Activated CD8-positive, alpha-beta T cell treated with anti-CD3 and anti-CD28 coated beads for 36 hours (primary cell): ENCODE measurements around the gene SLC9B1. TPM values are rescaled to one million over a fixed set of nuclear protein-coding genes. Genes with fewer than 3 reads are reported as not detected.
A peak's percentile ranks its signal among the peaks of the same experiment; 100 is the strongest.
"Not testable (repeated sequence)": the region's sequence is repeated elsewhere in the genome, so short reads cannot be mapped to it uniquely, and the experiment has no call there.

Experiments used
- ATAC-seq: fragments of 200-7000 bp; cut with Tn5 transposase; one replicate; pipeline ENCODE4 v1.10.0; 2021; ENCODE audit warnings: mild to moderate bottlenecking, moderate library complexity
- CTCF ChIA-PET: fragments of 350-600 bp; sonication (Branson Sonifier 250); formaldehyde crosslinking; loops from one replicate; lab custom pipeline; 2021; ENCODE audit warnings: antibody characterized with exemption; lab: Charles Lee
- POLR2A ChIA-PET: fragments of 350-600 bp; sonication (Branson Sonifier 250); formaldehyde crosslinking; loops from one replicate; lab custom pipeline; 2021; ENCODE audit warnings: antibody characterized with exemption; lab: Charles Lee
- DNase-seq: peaks from one replicate; pipeline ENCODE4 v3.0.0-alpha.2; 2020
- H3K27ac Mint-ChIP-seq: one replicate; pipeline ENCODE4 v1.8.0; 2021; ENCODE audit warnings: mild to moderate bottlenecking, mixed read lengths
- H3K27me3 Mint-ChIP-seq: one replicate; pipeline ENCODE4 v1.8.0; 2021; ENCODE audit warnings: mixed read lengths
- H3K36me3 Mint-ChIP-seq: one replicate; pipeline ENCODE4 v1.8.0; 2021; ENCODE audit warnings: low read depth, mixed read lengths
- H3K4me1 Mint-ChIP-seq: one replicate; pipeline ENCODE4 v1.8.0; 2021; ENCODE audit warnings: low read depth, mixed read lengths
- H3K4me3 Mint-ChIP-seq: one replicate; pipeline ENCODE4 v1.8.0; 2021; ENCODE audit warnings: mild to moderate bottlenecking, moderate library complexity, mixed read lengths
- H3K9me3 Mint-ChIP-seq: one replicate; pipeline ENCODE4 v1.8.0; 2021; ENCODE audit warnings: mixed read lengths
- CTCF ChIP-seq: fragments of 200-600 bp; IDR thresholded peaks from one replicate; pipeline ENCODE4 v1.8.0; 2022; ENCODE audit warnings: antibody characterized with exemption, mild to moderate bottlenecking
- intact Hi-C: fragments of 100-400 bp; cut with micrococcal nuclease; formaldehyde crosslinking; loops from one replicate; pipeline ENCODE4 v1.10.0; 2022
- total RNA-seq, 2 experiments: library from RNA; stranded (reverse); gene quantifications; one replicate each; pipeline ENCODE4 v1.2.3, GENCODE V29; 2021

Gene SLC9B1
- total RNA-seq, 2 experiments from 2014 or later, result 1.9 to 2.4 TPM

GRCh38 chr4:102868781-102869568, 150.5 kb downstream of the SLC9B1 start, which contains the start of gene CISD2:
TSS of gene CISD2 (plus strand) at chr4:102868992. CDS start at chr4:102869085, 93 bp downstream.
- POLR2A ChIA-PET, result interaction anchor here (0.6 to 4.8 kb wide), 17 partner anchors 10 to 286 kb away, joined by 3 to 100 read pairs (median 4); partner anchors contain the start of genes MANBA, SLC9B2 and UBE2D3
- H3K36me3 Mint-ChIP-seq, result peaks cover 50% of the 10 kb centered on the region
- peaks cover 2% of the 10 kb centered on the region for H3K9me3 Mint-ChIP-seq

GRCh38 chr4:102868153-102868780, 151.2 kb downstream of the SLC9B1 start:
- Mint-ChIP-seq H3K36me3 (peaks cover 50% of the 10 kb centered on the region), H3K9me3 (peaks cover 2% of the 10 kb centered on the region), H3K4me3 (peak overlapping the region; percentile 88), H3K27ac (peak overlapping the region; percentile 98), H3K4me1 (peaks cover 54% of the 10 kb centered on the region), H3K27me3 (no peaks in the 10 kb centered on the region)
- POLR2A ChIA-PET, result interaction anchor here (0.6 to 4.8 kb wide), 13 partner anchors 10 to 285 kb away, joined by 3 to 100 read pairs (median 4); partner anchors contain the start of genes MANBA, SLC9B2 and UBE2D3
- ATAC-seq (no peak), DNase-seq (peak; percentile 28)
- no peak for TF ChIP-seq CTCF
- CTCF ChIA-PET, result interaction anchor here (1.0 to 1.3 kb wide), 4 partner anchors 32 to 275 kb away, joined by 3 to 5 read pairs (median 4); no protein-coding TSS in a partner anchor
- intact Hi-C loops, result no loop called here

More at GRCh38 chr4:102868781-102869568, 150.5 kb downstream of the SLC9B1 start, which contains the start of gene CISD2:
- peaks cover 54% of the 10 kb centered on the region for H3K4me1 Mint-ChIP-seq
- peak within 1 kb of the TSS; percentile 99 for H3K27ac Mint-ChIP-seq
- intact Hi-C loops, result loop anchor here (1.0 kb wide), 1 partner anchor 41 kb away; no protein-coding TSS in a partner anchor
- CTCF ChIA-PET, result interaction anchor here (0.7 to 1.3 kb wide), 8 partner anchors 16 to 438 kb away, joined by 3 to 5 read pairs (median 3); partner anchors contain the start of gene UBE2D3
- peak; percentile 86 for ATAC-seq
- peak within 1 kb of the TSS; percentile 88 for H3K4me3 Mint-ChIP-seq
- DNase-seq, result peak; percentile 95
- TF ChIP-seq CTCF, result no peak
- H3K27me3 Mint-ChIP-seq, result no peaks in the 10 kb centered on the region

- Mint-ChIP-seq H3K36me3 (peaks cover 50% of the 10 kb centered on the region), H3K4me3 (peak overlapping the region; percentile 88), H3K27ac (peak overlapping the region; percentile 98), H3K27me3 (no peaks in the 10 kb centered on the region), H3K9me3 (peaks cover 3% of the 10 kb centered on the region), H3K4me1 (peaks cover 50% of the 10 kb centered on the region)
- POLR2A ChIA-PET, result interaction anchor here (1.2 to 4.8 kb wide), 7 partner anchors 9 to 285 kb away, joined by 3 to 100 read pairs (median 6); partner anchors contain the start of gene UBE2D3
- TF ChIP-seq CTCF, result no peak
- ATAC-seq (no peak), DNase-seq (no peak)
- intact Hi-C loops, result no loop called here
- CTCF ChIA-PET, result interaction anchor here (1.0 to 1.3 kb wide), 3 partner anchors 31 to 276 kb away, joined by 3 to 4 read pairs (median 3); no protein-coding TSS in a partner anchor
Observed at GRCh38 chr4:102867278-102868152, 152.0 kb downstream of the SLC9B1 start.

GRCh38 chr4:102865327-102865726, 154.2 kb downstream of the SLC9B1 start:
- H3K4me1 Mint-ChIP-seq, result peaks cover 35% of the 10 kb centered on the region
- H3K27ac Mint-ChIP-seq, H3K27me3 Mint-ChIP-seq, ATAC-seq, DNase-seq, intact Hi-C loops: not testable (repeated sequence)
- peak overlapping the region; percentile 88 for H3K4me3 Mint-ChIP-seq
- POLR2A ChIA-PET, result interaction anchor here (1.0 to 4.8 kb wide), 2 partner anchors 11 to 38 kb away, joined by 4 to 100 read pairs; partner anchors contain the start of gene UBE2D3
- H3K36me3 Mint-ChIP-seq, result peaks cover 56% of the 10 kb centered on the region
- CTCF ChIA-PET, result interaction anchor here (1.3 kb wide), 1 partner anchor 27 kb away, joined by 3 read pairs; no protein-coding TSS in a partner anchor
- peaks cover 11% of the 10 kb centered on the region for H3K9me3 Mint-ChIP-seq
